HG03354 (cell line): ENCODE data around the gene LIPC.

Source experiments
- ATAC-seq: cut with Tn5 transposase; IDR thresholded peaks from one replicate; pipeline ENCODE4 v1.9.1; 2021; ENCODE audit warnings: mild to moderate bottlenecking; ENCODE audit not compliant: unreplicated experiment, poor library complexity, severe bottlenecking

The LIPC gene

GRCh38 chr15:58404722-58405121 lies 27.1 kb upstream of the LIPC start:
- no peak for ATAC-seq

GRCh38 chr15:58405865-58406264 lies 25.9 kb upstream of the LIPC start:
- no peak for ATAC-seq

- no peak for ATAC-seq
Measured at GRCh38 chr15:58406811-58407210, 25.0 kb upstream of the LIPC start.

DNA sequence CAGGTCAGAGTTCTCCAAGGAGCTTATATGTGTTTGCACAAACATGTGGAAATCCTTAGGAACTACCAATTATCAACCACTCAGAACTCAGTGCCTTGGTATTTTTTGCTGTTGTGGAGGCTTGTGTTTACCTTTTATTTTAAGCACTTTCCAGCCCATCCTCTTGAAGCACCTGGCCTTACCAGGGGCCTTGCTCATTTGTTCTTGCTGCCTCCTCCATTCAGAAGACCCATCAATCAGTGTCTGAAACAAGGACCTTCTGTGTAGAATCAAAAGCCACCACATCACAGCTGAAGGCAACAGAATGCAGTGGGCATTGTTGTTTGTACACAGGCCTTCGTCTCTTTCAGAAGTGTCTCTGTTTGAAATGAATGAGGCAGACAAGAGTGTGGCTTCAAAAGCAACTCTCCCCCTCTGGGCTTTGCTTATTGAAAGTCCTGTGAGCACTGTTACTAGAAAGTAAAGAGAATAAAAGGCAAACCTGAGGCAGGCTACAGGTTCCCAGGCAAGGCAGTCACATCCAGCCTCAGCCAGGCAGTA lies 24.5 kb upstream of the LIPC start:
- no peak for ATAC-seq

DNA sequence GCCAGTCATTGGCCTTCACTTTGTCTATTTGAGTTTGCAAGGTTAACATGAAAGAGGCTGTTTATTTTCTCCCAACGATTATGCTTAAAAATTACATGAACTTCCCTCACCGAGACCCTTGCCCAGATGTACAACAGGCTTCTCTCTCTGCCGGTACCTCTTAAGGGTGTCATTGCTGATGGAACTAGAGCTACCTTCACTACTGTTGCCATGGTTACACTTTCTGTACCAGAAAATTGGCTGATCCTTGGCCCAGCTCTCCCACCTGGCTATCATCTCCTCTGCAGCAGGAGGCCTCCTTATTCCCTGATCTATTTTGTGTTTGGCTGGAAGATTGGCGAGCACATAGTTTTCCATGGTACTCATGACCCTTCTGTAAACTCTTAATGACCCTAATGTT lies 24.0 kb upstream of the LIPC start:
- ATAC-seq, result no peak

DNA sequence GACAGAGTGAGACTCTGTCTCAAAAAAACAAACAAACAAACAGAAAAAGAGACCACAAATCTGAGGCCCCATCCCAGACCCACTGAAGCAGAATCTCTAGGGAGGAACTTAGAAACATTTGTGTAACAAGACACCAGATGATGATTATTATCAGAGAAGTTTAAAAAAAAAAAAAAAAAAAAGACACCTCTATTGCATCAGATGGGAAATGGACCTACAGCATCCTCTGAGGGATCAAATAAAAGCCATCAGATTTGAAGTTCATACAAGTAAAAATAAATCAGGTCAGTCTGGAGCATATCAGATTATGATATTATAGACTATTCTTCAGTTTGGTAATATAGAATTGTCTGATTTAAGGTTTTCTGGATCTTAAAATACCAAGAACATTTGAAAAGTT lies 21.9 kb upstream of the LIPC start:
- ATAC-seq, result no peak

DNA sequence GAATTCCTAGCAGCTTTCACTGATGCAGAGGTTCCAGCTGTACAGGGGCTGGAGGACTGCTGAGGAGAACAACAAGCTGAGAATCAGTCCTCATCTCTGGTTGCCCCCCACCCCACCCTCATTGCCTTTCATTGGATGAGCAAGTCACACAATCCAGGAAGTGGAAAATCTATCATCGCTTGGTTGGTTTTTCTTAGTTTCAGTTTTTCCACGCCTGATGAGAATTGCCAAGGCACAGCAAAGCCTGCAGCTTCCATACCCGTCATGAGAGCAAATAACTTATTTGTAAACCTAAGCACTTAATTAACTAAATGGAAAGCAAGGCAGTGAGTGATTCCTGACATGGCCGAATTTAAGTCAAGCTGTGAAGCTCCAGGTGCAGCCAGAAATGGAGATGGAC lies 21.4 kb upstream of the LIPC start:
- no peak for ATAC-seq

DNA sequence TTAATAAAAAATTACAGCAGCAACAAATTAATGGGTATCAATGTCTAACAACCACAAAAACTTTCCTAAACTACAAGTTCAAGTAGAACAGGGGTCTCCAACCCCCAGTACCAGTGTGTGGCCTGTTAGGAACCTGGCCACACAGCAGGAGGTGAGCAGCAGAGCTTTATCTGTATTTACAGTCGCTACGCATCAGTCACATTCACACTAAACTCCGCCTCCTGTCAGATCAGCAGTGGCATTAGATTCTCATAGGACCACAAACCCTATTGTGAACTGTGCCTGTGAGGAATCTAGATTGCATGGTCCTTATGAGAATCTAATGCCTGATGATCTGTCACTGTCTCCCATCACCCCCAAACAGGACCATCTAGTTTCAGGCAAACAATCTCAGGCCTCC lies 18.5 kb upstream of the LIPC start:
- ATAC-seq, result no peak

DNA sequence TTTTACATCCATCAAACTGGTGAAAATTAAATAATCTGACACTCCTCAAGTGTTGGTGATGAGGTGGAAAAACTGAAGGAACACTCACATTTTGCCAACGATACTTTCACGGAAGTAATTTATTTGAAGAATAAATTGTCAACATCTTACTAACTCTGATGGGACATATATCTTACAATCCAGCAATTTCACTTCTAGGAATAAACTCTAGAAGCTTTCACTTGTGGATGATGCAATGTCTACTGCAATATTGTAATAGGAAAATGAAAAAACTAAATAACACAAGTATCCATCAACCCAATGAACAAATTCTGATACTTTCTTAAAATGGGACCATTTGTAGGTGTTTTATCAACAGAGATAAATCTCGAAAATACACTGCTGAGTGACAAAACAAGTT lies 16.2 kb upstream of the LIPC start:
- ATAC-seq, result no peak

DNA sequence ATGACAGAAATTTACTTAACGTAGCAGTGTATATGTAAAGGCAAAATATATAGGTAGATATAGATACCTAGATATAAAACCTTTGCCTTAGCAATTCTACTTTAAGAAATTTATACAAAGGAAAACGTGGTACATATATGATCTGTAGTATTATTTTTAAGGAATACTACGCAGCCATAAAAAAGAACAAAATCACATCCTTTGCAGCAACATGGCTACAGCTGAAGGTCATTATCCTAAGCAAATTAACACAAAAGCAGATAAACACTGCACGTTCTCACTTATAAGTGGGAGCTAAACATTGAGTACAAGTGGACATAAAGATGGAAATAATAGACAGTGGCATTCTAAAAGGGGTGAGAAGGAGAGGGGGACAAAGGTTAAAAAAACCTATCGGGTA lies 14.8 kb upstream of the LIPC start:
- no peak for ATAC-seq

GRCh38 chr15:58418135-58418534 lies 13.7 kb upstream of the LIPC start:
- no peak for ATAC-seq

GRCh38 chr15:58419803-58420524 lies 11.8 kb upstream of the LIPC start:
- no peak for ATAC-seq

GRCh38 chr15:58420579-58421043 lies 11.2 kb upstream of the LIPC start:
- ATAC-seq, result peak; percentile 46

GRCh38 chr15:58423205-58423604 lies 8.6 kb upstream of the LIPC start:
- no peak for ATAC-seq

DNA sequence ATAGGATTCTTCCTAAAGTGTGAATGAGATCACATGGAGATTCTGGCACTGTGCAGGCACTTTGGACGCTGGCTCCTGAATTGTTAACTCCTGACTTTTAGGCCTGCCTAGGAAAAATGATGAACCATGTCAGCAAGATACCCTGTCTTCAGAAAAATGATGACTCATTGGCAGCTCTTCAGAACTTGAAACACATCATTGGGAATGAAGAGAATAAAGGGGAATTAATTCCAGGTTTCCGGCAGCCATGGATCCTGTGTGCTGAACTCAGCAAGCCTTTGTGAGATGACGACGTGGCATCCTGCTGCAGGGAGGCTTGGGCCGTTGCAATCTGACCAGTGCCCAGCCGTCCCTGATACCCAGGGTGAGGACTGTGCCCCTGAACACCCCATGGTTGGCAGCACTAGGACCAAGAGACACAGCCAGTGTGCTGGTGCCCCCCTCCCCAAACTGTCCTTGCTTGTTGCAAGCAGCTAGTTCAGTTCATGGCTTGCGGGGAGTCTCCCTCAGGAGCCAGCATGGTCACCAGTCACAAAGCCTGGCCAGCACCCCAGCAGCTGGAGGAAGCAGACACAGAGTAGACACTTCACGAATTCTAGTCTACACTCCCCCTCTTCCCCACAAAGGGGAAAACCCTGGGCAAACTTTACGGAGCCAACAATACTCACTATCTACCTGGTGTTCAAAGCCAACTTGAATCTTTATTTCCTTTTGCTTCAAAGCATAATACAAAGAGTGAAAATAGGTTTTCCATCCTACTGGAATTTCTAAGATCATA lies 7.8 kb upstream of the LIPC start:
- ATAC-seq, result no peak

DNA sequence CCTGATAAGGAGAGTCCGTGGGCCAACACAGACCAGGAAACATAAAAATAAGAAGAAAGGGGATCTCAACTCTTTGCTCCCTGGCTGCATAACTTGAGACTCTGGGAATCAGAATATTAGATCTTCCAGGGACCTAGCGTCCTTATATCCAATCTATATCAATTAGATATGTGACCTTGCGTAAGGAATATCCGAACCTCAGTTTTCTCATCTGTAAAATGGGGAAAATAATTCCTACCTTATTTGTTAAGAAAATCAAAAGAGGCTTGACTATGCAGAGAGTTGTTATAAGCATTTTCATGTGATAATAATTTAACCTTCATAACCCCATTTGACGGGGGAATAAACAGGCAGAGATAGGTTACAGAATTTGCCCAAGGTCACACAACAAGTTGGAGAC lies 7.1 kb upstream of the LIPC start:
- no peak for ATAC-seq

GRCh38 chr15:58425185-58425584 lies 6.6 kb upstream of the LIPC start:
- ATAC-seq, result no peak

DNA sequence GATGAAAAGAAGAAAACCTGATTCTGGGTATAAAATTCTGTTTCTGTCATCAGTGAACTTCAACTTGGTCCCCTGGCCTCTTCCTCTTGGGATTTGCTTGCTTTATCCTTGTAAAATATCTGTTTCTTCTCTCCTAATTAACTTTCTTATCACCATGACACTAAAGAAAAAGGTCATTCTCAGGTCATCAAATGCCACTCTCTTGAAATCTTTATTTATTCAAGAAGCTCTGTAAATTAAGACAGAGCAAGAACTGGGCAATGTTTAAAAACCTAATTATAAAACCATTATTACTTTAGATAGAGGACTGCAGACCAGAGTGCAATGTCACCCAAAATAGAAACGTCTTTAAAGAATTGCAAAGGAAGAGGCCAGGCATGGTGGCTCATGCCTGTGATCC lies 6.0 kb upstream of the LIPC start:
- no peak for ATAC-seq

- ATAC-seq, result no peak
Measured at GRCh38 chr15:58426501-58426900, 5.3 kb upstream of the LIPC start.

DNA sequence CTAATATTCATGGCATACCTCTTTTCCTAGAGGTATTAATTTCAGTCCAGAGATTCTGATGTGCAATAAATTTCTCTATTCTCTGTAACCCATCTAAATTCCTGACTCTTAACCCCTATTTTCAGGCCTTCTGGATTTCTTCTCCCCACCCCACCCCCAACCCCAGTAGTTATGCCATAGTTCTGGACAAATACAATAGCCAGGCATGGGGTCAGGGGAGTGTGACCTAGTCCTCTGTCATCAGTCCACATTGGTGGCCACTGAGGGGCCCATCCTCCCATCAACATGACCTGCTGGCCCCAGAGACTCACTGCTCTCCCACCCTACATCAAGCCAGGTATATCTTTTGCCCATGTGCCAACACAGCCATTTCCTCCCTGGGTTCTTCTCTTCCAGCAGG lies 3.8 kb upstream of the LIPC start:
- ATAC-seq, result no peak

GRCh38 chr15:58430224-58430787 lies 1.5 kb upstream of the LIPC start:
- ATAC-seq, result no peak
